ENCODE data around the gene DGKB. TPM values are rescaled to one million over a fixed set of nuclear protein-coding genes. Genes with fewer than 3 reads are reported as not detected.

DGKB gene
- total RNA-seq, 1 experiment from 2014 or later = not detected

DNA sequence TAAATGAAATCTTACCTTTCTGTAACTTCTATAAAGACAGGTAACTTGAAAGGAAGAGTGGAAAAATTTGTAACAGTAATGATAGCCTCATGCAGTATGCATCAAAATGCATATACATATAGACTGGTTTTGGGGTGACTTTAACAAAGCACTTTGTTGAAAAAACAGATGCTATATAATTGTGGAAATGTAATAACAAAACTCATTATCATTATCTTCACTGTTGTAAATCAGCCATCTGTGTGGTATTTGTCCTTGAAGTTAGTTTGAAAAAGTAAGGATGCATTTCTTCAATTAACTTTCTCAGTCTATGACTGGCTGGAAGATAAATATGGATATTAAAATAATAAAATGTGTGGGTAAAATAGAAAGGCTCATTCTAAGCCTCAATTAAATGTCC lies 6.1 kb upstream of the DGKB start:
- no TSS peak for BruUV-seq (replicated peaks)
- intact Hi-C loops (cut with micrococcal nuclease; ENCODE audit: unreplicated experiment) = no loop called here
- DNase-seq (ENCODE audit: low spot score) = no peak
- no peaks in the 10 kb centered on the region for H3K9me3 ChIP-seq (ENCODE audit: low read depth, low read length, poor library complexity, severe bottlenecking)
- H3K27ac ChIP-seq (ENCODE audit: low read depth, low read length, poor library complexity, severe bottlenecking) = no peak overlapping the region
- ChIA-PET CTCF (no interaction called here), POLR2A (ENCODE audit: low non-redundant PET) (no interaction called here)
- no peaks in the 10 kb centered on the region for H3K4me1 ChIP-seq (ENCODE audit: insufficient read depth, low read length, poor library complexity, severe bottlenecking)
- H3K4me3 ChIP-seq (ENCODE audit: low read depth, low read length, poor library complexity, severe bottlenecking) = no peak overlapping the region
- H3K36me3 ChIP-seq (ENCODE audit: insufficient read depth, low read length, poor library complexity, severe bottlenecking) = no peaks in the 10 kb centered on the region
- peaks cover 9% of the 10 kb centered on the region for H3K27me3 ChIP-seq (replicated peaks; ENCODE audit: insufficient read depth, low read depth, low read length, poor library complexity)
- TF ChIP-seq, protein P1, sequence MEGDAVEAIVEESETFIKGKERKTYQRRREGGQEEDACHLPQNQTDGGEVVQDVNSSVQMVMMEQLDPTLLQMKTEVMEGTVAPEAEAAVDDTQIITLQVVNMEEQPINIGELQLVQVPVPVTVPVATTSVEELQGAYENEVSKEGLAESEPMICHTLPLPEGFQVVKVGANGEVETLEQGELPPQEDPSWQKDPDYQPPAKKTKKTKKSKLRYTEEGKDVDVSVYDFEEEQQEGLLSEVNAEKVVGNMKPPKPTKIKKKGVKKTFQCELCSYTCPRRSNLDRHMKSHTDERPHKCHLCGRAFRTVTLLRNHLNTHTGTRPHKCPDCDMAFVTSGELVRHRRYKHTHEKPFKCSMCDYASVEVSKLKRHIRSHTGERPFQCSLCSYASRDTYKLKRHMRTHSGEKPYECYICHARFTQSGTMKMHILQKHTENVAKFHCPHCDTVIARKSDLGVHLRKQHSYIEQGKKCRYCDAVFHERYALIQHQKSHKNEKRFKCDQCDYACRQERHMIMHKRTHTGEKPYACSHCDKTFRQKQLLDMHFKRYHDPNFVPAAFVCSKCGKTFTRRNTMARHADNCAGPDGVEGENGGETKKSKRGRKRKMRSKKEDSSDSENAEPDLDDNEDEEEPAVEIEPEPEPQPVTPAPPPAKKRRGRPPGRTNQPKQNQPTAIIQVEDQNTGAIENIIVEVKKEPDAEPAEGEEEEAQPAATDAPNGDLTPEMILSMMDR (conservative IDR thresholded peaks at IDR 0.05; ENCODE audit: low read depth, low read length) = no peak
- TF ChIP-seq EZH2 (IDR thresholded peaks at IDR 0.05; ENCODE audit: borderline replicate concordance, low read depth, low read length, poor library complexity, severe bottlenecking) = no peak

DNA sequence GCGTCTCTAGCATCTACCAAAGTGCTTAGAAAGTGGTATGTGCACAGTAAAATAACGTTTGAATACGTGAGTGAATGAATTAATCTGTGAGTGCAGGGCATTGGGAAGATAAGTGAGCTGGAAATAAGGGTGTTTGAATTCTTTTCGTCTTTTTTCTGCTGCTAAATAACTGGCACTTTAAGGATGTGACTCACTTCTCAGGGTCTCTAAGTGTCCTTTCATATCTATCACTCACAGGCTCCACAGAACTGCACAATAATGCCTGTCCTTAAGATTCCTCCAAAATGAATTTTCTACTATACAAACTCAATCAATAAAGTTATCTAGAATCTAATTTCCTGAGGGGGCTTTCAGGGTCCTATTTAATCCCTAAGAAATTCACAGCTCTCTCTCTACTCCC lies 3.2 kb upstream of the DGKB start:
- no peak overlapping the region for H3K27ac ChIP-seq (ENCODE audit: low read depth, low read length, poor library complexity, severe bottlenecking)
- no peak overlapping the region for H3K4me3 ChIP-seq (ENCODE audit: low read depth, low read length, poor library complexity, severe bottlenecking)
- H3K4me1 ChIP-seq (ENCODE audit: insufficient read depth, low read length, poor library complexity, severe bottlenecking) = no peaks in the 10 kb centered on the region
- no peaks in the 10 kb centered on the region for H3K9me3 ChIP-seq (ENCODE audit: low read depth, low read length, poor library complexity, severe bottlenecking)
- peaks cover 23% of the 10 kb centered on the region for H3K27me3 ChIP-seq (replicated peaks; ENCODE audit: insufficient read depth, low read depth, low read length, poor library complexity)
- DNase-seq (ENCODE audit: low spot score) = no peak
- no peak for TF ChIP-seq EZH2 (IDR thresholded peaks at IDR 0.05; ENCODE audit: borderline replicate concordance, low read depth, low read length, poor library complexity, severe bottlenecking)
- TF ChIP-seq, protein P1 (conservative IDR thresholded peaks at IDR 0.05; ENCODE audit: low read depth, low read length) = no peak
- no TSS peak for BruUV-seq (replicated peaks)
- ChIA-PET POLR2A (ENCODE audit: low non-redundant PET) (no interaction called here), CTCF (no interaction called here)
- H3K36me3 ChIP-seq (ENCODE audit: insufficient read depth, low read length, poor library complexity, severe bottlenecking) = no peaks in the 10 kb centered on the region
- intact Hi-C loops (cut with micrococcal nuclease; ENCODE audit: unreplicated experiment) = no loop called here

DNA sequence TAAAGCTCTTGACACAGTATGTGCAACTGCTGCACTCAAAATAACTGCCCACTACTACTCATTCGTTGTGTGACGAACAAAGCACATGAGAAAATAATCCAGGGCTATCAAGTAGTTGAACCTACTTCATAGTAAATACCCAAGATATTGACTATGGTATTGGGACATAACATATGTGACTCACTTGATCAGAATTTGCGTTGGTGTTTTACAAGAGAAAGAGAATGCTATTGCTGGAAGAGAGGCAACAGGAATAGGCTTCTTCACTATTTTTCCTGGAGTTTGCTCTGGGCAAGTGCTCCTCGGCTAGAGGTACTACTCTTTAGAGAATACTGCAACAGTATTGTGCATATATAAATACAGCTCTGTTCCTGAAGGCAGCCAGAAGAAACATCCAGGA lies 2.5 kb downstream of the DGKB start:
- H3K27me3 ChIP-seq (replicated peaks; ENCODE audit: insufficient read depth, low read depth, low read length, poor library complexity) = peaks cover 23% of the 10 kb centered on the region
- ChIA-PET POLR2A (ENCODE audit: low non-redundant PET) (no interaction called here), CTCF (no interaction called here)
- intact Hi-C loops (cut with micrococcal nuclease; ENCODE audit: unreplicated experiment) = no loop called here
- no peak overlapping the region for H3K27ac ChIP-seq (ENCODE audit: low read depth, low read length, poor library complexity, severe bottlenecking)
- H3K4me1 ChIP-seq (ENCODE audit: insufficient read depth, low read length, poor library complexity, severe bottlenecking) = peaks cover 4% of the 10 kb centered on the region
- TF ChIP-seq, protein P1 (conservative IDR thresholded peaks at IDR 0.05; ENCODE audit: low read depth, low read length) = no peak
- no peak for TF ChIP-seq EZH2 (IDR thresholded peaks at IDR 0.05; ENCODE audit: borderline replicate concordance, low read depth, low read length, poor library complexity, severe bottlenecking)
- no peaks in the 10 kb centered on the region for H3K36me3 ChIP-seq (ENCODE audit: insufficient read depth, low read length, poor library complexity, severe bottlenecking)
- H3K4me3 ChIP-seq (ENCODE audit: low read depth, low read length, poor library complexity, severe bottlenecking) = no peak overlapping the region
- peak; percentile 14 for DNase-seq (ENCODE audit: low spot score)
- BruUV-seq (replicated peaks) = no TSS peak
- H3K9me3 ChIP-seq (ENCODE audit: low read depth, low read length, poor library complexity, severe bottlenecking) = no peaks in the 10 kb centered on the region
